ENCODE data around the gene MMP15. TPM values are rescaled to one million over a fixed set of nuclear protein-coding genes. Genes with fewer than 3 reads are reported as not detected.

The MMP15 gene
- total and polyA plus RNA-seq, 2 of the 13 experiments (the other 11 are each of a cell fraction or from before 2014, with no cell fraction given): 35.2 to 44.9 TPM

- TF ChIP-seq ZNF687 (CRISPR knock-in tag; IDR thresholded peaks at IDR 0.05) (0 out of 2 replicates have a peak, but pooled peaks have one; percentile 5), ZNF670 (CRISPR knock-in tag; IDR thresholded peaks at IDR 0.05; ENCODE audit: borderline replicate concordance) (no peak), ZNF225 (CRISPR knock-in tag; IDR thresholded peaks at IDR 0.05) (peak; percentile 18; the same call in 1 of the 2 replicates), ZC3H13 (CRISPR knock-in tag; IDR thresholded peaks at IDR 0.05) (no peak), BORCS8-MEF2B (CRISPR knock-in tag; IDR thresholded peaks at IDR 0.05) (no peak), SNAPC5 (CRISPR knock-in tag; IDR thresholded peaks at IDR 0.05; ENCODE audit: borderline replicate concordance) (no peak), SYNCRIP (IDR thresholded peaks at IDR 0.05; ENCODE audit: insufficient read depth, low read depth, low read length) (no peak), ZZZ3 (CRISPR knock-in tag; IDR thresholded peaks at IDR 0.05; ENCODE audit: borderline replicate concordance) (no peak), TOE1 (CRISPR knock-in tag; IDR thresholded peaks at IDR 0.05) (no peak), MLXIP (CRISPR knock-in tag; IDR thresholded peaks at IDR 0.05; ENCODE audit: borderline replicate concordance) (no peak), ZNF281 (CRISPR knock-in tag; IDR thresholded peaks at IDR 0.05; ENCODE audit: borderline replicate concordance) (no peak), IKZF4 (CRISPR knock-in tag; IDR thresholded peaks at IDR 0.05; ENCODE audit: borderline replicate concordance, low read depth, not compliant biosample characterization) (no peak), ZNF660 (CRISPR knock-in tag; IDR thresholded peaks at IDR 0.05; ENCODE audit: borderline replicate concordance, low read depth) (no peak), GTF2F1 (IDR thresholded peaks at IDR 0.05; ENCODE audit: low read length) (no peak), ZNF75D (CRISPR knock-in tag; IDR thresholded peaks at IDR 0.05; ENCODE audit: borderline replicate concordance) (no peak)
Measured at GRCh38 chr16:57999366-57999970, 26.1 kb upstream of the MMP15 start (continued).

Data from HepG2 (cell line).